Measurements from ENCODE around the gene TLE3.

TLE3 gene

GRCh38 chr15:70132571-70132970 lies 34.9 kb upstream of the TLE3 start:
- no peak for DNase-seq (ENCODE audit: low read depth, low spot score)
- Histone ChIP-seq H3K9me3 (ENCODE audit: insufficient read depth, low read length) (no peaks in the 10 kb centered on the region), H3K9ac (ENCODE audit: insufficient read length, low read depth) (no peak overlapping the region), H3K36me3 (ENCODE audit: insufficient read depth, insufficient read length, low read length) (no peaks in the 10 kb centered on the region), H3K27me3 (ENCODE audit: insufficient read depth, insufficient read length) (peaks cover 3% of the 10 kb centered on the region), H3K4me3 (ENCODE audit: insufficient read length, low read depth) (no peak overlapping the region), H3K4me1 (ENCODE audit: insufficient read depth, insufficient read length) (no peaks in the 10 kb centered on the region)
- TF ChIP-seq SUZ12 (IDR thresholded peaks at IDR 0.05; ENCODE audit: extremely low read depth, insufficient read depth, insufficient read length) (no peak), ZNF274 (IDR thresholded peaks at IDR 0.05; ENCODE audit: low read depth, low read length) (no peak), YY1 (IDR thresholded peaks at IDR 0.05; ENCODE audit: insufficient read depth, insufficient read length) (no peak)

DNA sequence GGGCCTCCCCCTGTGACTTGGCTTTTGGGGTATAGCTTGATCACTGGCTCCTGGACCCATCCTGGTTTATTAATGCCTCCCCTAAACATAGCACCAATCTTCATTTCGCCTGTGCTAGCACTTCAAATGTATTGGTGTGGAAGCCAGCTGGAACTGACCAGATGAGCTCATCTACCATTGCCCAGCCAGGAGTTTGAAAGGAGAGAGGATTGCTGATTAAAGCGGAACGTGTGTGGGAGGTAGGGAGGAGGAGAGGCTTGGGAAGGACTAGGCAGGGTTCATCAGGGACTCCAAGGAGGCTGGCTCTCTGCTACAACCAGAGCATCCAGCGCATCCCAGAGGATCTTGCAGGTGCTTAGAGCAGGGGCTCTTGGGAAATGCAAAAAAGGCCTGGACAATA lies 34.4 kb upstream of the TLE3 start:
- no peak for DNase-seq (ENCODE audit: low read depth, low spot score)
- no peaks in the 10 kb centered on the region for H3K9me3 ChIP-seq (ENCODE audit: insufficient read depth, low read length)
- H3K4me1 ChIP-seq (ENCODE audit: insufficient read depth, insufficient read length), result no peaks in the 10 kb centered on the region
- no peak overlapping the region for H3K4me3 ChIP-seq (ENCODE audit: insufficient read length, low read depth)
- H3K36me3 ChIP-seq (ENCODE audit: insufficient read depth, insufficient read length, low read length), result no peaks in the 10 kb centered on the region
- no peak overlapping the region for H3K9ac ChIP-seq (ENCODE audit: insufficient read length, low read depth)
- no peak for TF ChIP-seq ZNF274 (IDR thresholded peaks at IDR 0.05; ENCODE audit: low read depth, low read length)
- no peak for TF ChIP-seq YY1 (IDR thresholded peaks at IDR 0.05; ENCODE audit: insufficient read depth, insufficient read length)
- no peak for TF ChIP-seq SUZ12 (IDR thresholded peaks at IDR 0.05; ENCODE audit: extremely low read depth, insufficient read depth, insufficient read length)
- peaks cover 3% of the 10 kb centered on the region for H3K27me3 ChIP-seq (ENCODE audit: insufficient read depth, insufficient read length)

DNA sequence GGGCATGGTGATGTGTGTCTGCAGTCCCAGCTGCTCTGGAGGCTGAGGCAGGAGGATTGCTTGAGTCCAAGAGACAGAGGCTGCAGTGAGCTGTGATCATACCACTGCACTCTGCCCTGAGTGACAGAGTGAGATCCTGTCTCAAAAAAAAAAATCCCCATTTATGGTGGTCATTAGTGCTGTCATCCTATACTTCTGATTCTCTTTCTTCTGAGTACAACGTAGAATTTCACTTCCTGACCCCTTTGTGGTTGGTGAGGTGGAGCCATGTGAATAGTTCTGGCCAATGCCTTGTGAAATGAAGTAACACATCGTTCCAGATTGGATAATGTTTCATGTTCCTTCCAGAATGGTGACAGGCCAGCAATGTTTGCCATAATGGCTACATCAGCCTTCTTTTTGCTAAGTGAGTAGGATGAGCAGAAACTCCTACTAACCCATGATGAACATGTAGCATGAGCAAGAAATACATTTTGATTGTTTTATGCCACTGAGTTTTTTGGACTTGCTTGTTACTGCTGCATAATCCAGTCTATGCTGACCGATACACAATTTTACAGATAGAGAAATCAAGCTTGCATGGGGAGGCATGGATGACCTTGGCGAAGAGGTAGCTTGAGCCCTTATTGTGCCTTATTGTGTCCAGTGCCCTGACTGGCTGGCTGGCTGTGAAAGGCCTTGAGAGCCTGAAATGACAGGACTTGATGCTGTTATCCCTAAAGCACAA lies 30.9 kb upstream of the TLE3 start:
- H3K36me3 ChIP-seq (ENCODE audit: insufficient read depth, insufficient read length, low read length), result no peaks in the 10 kb centered on the region
- peaks cover 3% of the 10 kb centered on the region for H3K27me3 ChIP-seq (ENCODE audit: insufficient read depth, insufficient read length)
- no peaks in the 10 kb centered on the region for H3K4me1 ChIP-seq (ENCODE audit: insufficient read depth, insufficient read length)
- no peaks in the 10 kb centered on the region for H3K9me3 ChIP-seq (ENCODE audit: insufficient read depth, low read length)
- no peak for DNase-seq (ENCODE audit: low read depth, low spot score)
- H3K9ac ChIP-seq (ENCODE audit: insufficient read length, low read depth), result no peak overlapping the region
- TF ChIP-seq SUZ12 (IDR thresholded peaks at IDR 0.05; ENCODE audit: extremely low read depth, insufficient read depth, insufficient read length) (no peak), YY1 (IDR thresholded peaks at IDR 0.05; ENCODE audit: insufficient read depth, insufficient read length) (no peak)
- H3K4me3 ChIP-seq (ENCODE audit: insufficient read length, low read depth), result no peak overlapping the region

DNA sequence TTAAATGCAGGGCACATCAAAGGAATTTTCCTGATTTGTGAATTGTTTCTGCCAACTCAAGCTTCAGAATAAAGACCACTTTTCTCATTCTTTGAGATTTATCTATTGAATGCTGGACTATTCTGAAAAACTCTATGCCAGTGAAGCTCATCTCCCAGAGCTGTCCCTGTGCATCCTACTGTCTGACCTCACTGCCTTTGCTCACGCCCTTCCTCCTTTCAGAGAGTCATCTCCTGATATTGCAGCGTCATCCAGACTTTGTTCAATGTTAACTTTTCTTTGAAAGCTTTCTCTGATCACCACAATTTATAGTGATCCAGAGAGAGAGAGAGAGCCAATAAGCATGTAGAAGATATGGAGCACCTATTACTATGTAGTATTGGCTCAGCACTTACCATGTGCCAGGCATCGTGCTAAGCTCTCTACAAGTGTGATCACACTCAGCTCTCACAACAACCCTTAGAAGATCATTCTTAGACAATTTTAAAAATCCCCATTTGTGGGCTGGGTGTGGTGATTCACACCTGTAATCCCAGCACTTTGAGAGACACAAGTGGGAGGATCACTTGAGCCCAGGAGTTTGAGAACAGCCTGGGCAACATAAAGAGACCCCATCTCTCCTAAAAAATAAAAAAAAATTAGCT lies 30.2 kb upstream of the TLE3 start:
- Histone ChIP-seq H3K9me3 (ENCODE audit: insufficient read depth, low read length) (no peaks in the 10 kb centered on the region), H3K9ac (ENCODE audit: insufficient read length, low read depth) (no peak overlapping the region), H3K36me3 (ENCODE audit: insufficient read depth, insufficient read length, low read length) (no peaks in the 10 kb centered on the region), H3K4me3 (ENCODE audit: insufficient read length, low read depth) (no peak overlapping the region), H3K27me3 (ENCODE audit: insufficient read depth, insufficient read length) (peaks cover 3% of the 10 kb centered on the region), H3K4me1 (ENCODE audit: insufficient read depth, insufficient read length) (peaks cover under 1% of the 10 kb centered on the region)
- no peak for TF ChIP-seq SUZ12 (IDR thresholded peaks at IDR 0.05; ENCODE audit: extremely low read depth, insufficient read depth, insufficient read length)
- TF ChIP-seq YY1 (IDR thresholded peaks at IDR 0.05; ENCODE audit: insufficient read depth, insufficient read length), result no peak
- no peak for TF ChIP-seq ZNF274 (IDR thresholded peaks at IDR 0.05; ENCODE audit: low read depth, low read length)
- no peak for DNase-seq (ENCODE audit: low read depth, low spot score)

- no peak for DNase-seq (ENCODE audit: low read depth, low spot score)
- Histone ChIP-seq H3K4me1 (ENCODE audit: insufficient read depth, insufficient read length) (peaks cover 3% of the 10 kb centered on the region), H3K27me3 (ENCODE audit: insufficient read depth, insufficient read length) (peaks cover 3% of the 10 kb centered on the region), H3K4me3 (ENCODE audit: insufficient read length, low read depth) (no peak overlapping the region), H3K9ac (ENCODE audit: insufficient read length, low read depth) (no peak overlapping the region), H3K9me3 (ENCODE audit: insufficient read depth, low read length) (no peaks in the 10 kb centered on the region), H3K36me3 (ENCODE audit: insufficient read depth, insufficient read length, low read length) (no peaks in the 10 kb centered on the region)
- TF ChIP-seq SUZ12 (IDR thresholded peaks at IDR 0.05; ENCODE audit: extremely low read depth, insufficient read depth, insufficient read length), result no peak
- TF ChIP-seq YY1 (IDR thresholded peaks at IDR 0.05; ENCODE audit: insufficient read depth, insufficient read length), result no peak
- no peak for TF ChIP-seq ZNF274 (IDR thresholded peaks at IDR 0.05; ENCODE audit: low read depth, low read length)
These were observed 29.6 kb upstream of the TLE3 start for GRCh38 chr15:70127288-70127746.

DNA sequence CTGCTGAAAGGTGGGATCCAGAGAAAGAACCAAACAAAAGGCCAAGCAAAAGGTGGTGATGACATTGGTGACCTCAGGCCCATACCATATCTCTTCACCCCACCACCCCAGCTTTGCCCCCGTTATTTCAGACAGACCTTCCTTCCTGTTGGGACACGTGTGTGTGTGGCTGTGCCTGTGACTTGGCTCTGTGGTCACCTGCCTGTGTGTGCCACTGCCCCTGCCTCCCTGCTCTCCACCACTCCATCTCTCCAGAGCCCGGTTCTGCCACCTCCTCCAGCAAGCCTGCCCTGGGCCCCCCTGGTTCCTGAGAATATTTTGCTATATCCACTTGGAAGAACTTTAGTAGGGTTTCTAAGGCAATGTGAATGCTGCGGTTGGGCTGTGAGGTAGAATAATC lies 28.6 kb upstream of the TLE3 start:
- Histone ChIP-seq H3K27me3 (ENCODE audit: insufficient read depth, insufficient read length) (peaks cover 3% of the 10 kb centered on the region), H3K9me3 (ENCODE audit: insufficient read depth, low read length) (no peaks in the 10 kb centered on the region), H3K36me3 (ENCODE audit: insufficient read depth, insufficient read length, low read length) (no peaks in the 10 kb centered on the region), H3K4me1 (ENCODE audit: insufficient read depth, insufficient read length) (peaks cover 6% of the 10 kb centered on the region), H3K4me3 (ENCODE audit: insufficient read length, low read depth) (no peak overlapping the region), H3K9ac (ENCODE audit: insufficient read length, low read depth) (no peak overlapping the region)
- no peak for TF ChIP-seq YY1 (IDR thresholded peaks at IDR 0.05; ENCODE audit: insufficient read depth, insufficient read length)
- TF ChIP-seq SUZ12 (IDR thresholded peaks at IDR 0.05; ENCODE audit: extremely low read depth, insufficient read depth, insufficient read length), result no peak
- TF ChIP-seq ZNF274 (IDR thresholded peaks at IDR 0.05; ENCODE audit: low read depth, low read length), result no peak
- no peak for DNase-seq (ENCODE audit: low read depth, low spot score)

GRCh38 chr15:70125605-70126004 lies 27.9 kb upstream of the TLE3 start:
- Histone ChIP-seq H3K9me3 (ENCODE audit: insufficient read depth, low read length) (no peaks in the 10 kb centered on the region), H3K27me3 (ENCODE audit: insufficient read depth, insufficient read length) (peaks cover 3% of the 10 kb centered on the region), H3K9ac (ENCODE audit: insufficient read length, low read depth) (no peak overlapping the region), H3K36me3 (ENCODE audit: insufficient read depth, insufficient read length, low read length) (no peaks in the 10 kb centered on the region), H3K4me3 (ENCODE audit: insufficient read length, low read depth) (no peak overlapping the region), H3K4me1 (ENCODE audit: insufficient read depth, insufficient read length) (peaks cover 8% of the 10 kb centered on the region)
- no peak for DNase-seq (ENCODE audit: low read depth, low spot score)
- TF ChIP-seq ZNF274 (IDR thresholded peaks at IDR 0.05; ENCODE audit: low read depth, low read length) (no peak), YY1 (IDR thresholded peaks at IDR 0.05; ENCODE audit: insufficient read depth, insufficient read length) (no peak)
